Right lobe of liver (tissue), 4 donors: ENCODE results near the gene MAG.

Source experiments
- POLR2A ChIP-seq: fragments of 450-650 bp; IDR thresholded peaks from one replicate; pipeline ENCODE4 v1.6.1; 2017; ENCODE audit warnings: antibody characterized with exemption, mild to moderate bottlenecking
- TF ChIP-seq, protein P1 (sequence below), 4 donors: fragments of 200-600 bp in 3 of 4; fragments of 450-650 bp in 1 of 4; IDR thresholded peaks; one replicate each; pipeline versions ENCODE4 v1.5.1 to v1.8.0; 2016 to 2022; ENCODE audit warnings: antibody characterized with exemption in 4 of 4, mild to moderate bottlenecking in 2 of 4
- donor health status: DM: no; HTN: no; CAD: no.
- donor health status: DM: no; HTN: no; CAD: no.
- donor health status: DM: no; HTN: yes; CAD: no.

DNA sequence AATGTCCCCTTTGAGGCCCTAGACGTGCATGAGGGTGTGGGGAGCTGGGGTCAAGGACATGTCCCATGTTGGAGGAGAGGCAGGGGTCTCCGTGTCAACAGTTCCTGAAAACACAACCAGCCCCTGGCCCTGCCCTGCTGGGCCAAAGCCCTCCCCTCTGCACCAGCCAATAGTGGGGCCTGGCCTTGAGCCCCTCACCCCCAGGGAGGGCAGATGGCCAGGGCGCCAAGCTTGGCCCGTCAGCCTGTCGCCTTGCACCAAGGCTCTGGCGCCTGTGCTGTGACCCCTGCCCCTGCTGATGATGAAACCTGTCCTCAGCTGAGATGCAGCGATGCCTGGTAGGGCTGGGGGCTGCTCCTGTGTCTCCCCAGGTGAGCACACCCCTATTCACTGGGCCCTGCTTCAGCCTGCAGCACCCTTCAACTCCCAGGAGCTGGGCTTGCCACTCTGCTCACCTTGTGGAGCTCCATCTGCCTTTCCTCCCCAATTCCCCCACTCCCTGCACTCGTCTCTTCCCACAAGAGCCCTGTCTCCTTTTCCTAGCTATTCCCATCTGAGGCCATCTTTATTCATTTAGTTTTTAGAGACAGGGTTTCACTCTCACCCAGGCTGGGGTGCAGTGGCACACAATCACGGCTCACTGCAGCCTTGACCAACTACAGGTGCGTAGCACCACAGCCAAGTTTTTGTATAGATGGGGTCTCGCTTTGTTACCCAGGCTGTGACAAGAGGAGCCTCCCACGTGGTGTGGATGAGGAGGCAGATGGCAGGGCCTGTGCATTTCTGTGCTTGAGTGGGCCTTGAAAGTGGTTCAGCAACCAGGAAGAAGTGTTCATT is 11.8 kb upstream of the MAG start:
- TF ChIP-seq, protein P1, sequence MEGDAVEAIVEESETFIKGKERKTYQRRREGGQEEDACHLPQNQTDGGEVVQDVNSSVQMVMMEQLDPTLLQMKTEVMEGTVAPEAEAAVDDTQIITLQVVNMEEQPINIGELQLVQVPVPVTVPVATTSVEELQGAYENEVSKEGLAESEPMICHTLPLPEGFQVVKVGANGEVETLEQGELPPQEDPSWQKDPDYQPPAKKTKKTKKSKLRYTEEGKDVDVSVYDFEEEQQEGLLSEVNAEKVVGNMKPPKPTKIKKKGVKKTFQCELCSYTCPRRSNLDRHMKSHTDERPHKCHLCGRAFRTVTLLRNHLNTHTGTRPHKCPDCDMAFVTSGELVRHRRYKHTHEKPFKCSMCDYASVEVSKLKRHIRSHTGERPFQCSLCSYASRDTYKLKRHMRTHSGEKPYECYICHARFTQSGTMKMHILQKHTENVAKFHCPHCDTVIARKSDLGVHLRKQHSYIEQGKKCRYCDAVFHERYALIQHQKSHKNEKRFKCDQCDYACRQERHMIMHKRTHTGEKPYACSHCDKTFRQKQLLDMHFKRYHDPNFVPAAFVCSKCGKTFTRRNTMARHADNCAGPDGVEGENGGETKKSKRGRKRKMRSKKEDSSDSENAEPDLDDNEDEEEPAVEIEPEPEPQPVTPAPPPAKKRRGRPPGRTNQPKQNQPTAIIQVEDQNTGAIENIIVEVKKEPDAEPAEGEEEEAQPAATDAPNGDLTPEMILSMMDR (IDR thresholded peaks at IDR 0.05), result no peak
- TF ChIP-seq POLR2A, result no peak
